Hepatocyte (in vitro differentiated cells): ENCODE measurements around the gene HECW1. TPM values are rescaled to one million over a fixed set of nuclear protein-coding genes. Genes with fewer than 3 reads are reported as not detected.

Experiments
- DNase-seq: peaks from one replicate; pipeline ENCODE4 v3.0.0-alpha.2; 2016; ENCODE audit warnings: low spot score
- H2AFZ ChIP-seq: fragments of 200-600 bp; sonication (generic); 2 replicates; pipeline ENCODE4 v1.6.0; 2016; ENCODE audit warnings: antibody characterized with exemption, mild to moderate bottlenecking
- H3K27ac ChIP-seq: fragments of 200-600 bp; sonication (generic); 2 replicates; pipeline ENCODE4 v1.5.1; 2016; ENCODE audit warnings: mild to moderate bottlenecking
- H3K27me3 ChIP-seq: fragments of 200-600 bp; sonication (generic); 2 replicates; pipeline ENCODE4 v1.6.1; 2016
- H3K36me3 ChIP-seq: fragments of 200-600 bp; sonication (generic); replicated peaks from 2 replicates; pipeline ENCODE4 v1.5.1; 2016; ENCODE audit warnings: low read depth; ENCODE audit not compliant: insufficient read depth
- H3K4me1 ChIP-seq: fragments of 200-600 bp; sonication (generic); 2 replicates; pipeline ENCODE4 v1.5.1; 2016; ENCODE audit warnings: mild to moderate bottlenecking, moderate library complexity; ENCODE audit not compliant: insufficient read depth
- H3K4me2 ChIP-seq: fragments of 200-600 bp; sonication (generic); 2 replicates; pipeline ENCODE4 v1.6.0; 2016
- H3K4me3 ChIP-seq: fragments of 200-600 bp; sonication (generic); 2 replicates; pipeline ENCODE4 v1.5.1; 2016; ENCODE audit warnings: mild to moderate bottlenecking
- H3K79me2 ChIP-seq: fragments of 200-600 bp; sonication (generic); 2 replicates; pipeline ENCODE4 v1.6.0; 2017; ENCODE audit warnings: mild to moderate bottlenecking
- H3K9me2 ChIP-seq: fragments of 200-600 bp; sonication (generic); replicated peaks from 2 replicates; pipeline ENCODE4 v1.6.0; 2017; ENCODE audit warnings: mild to moderate bottlenecking; ENCODE audit not compliant: insufficient read depth
- H3K9me3 ChIP-seq: fragments of 200-600 bp; sonication (generic); 2 replicates; pipeline ENCODE4 v1.5.1; 2016; ENCODE audit warnings: low read depth, mild to moderate bottlenecking
- H4K20me1 ChIP-seq: fragments of 200-600 bp; sonication (generic); 2 replicates; pipeline ENCODE4 v1.6.0; 2016; ENCODE audit warnings: mild to moderate bottlenecking; ENCODE audit not compliant: insufficient read depth, poor library complexity, severe bottlenecking
- EZH2 ChIP-seq: fragments of 200-600 bp; sonication (generic); IDR thresholded peaks from 2 replicates; pipeline ENCODE4 v1.6.1; 2016; ENCODE audit warnings: antibody characterized with exemption, mild to moderate bottlenecking, borderline replicate concordance
- EZH2phosphoT487 ChIP-seq: fragments of 200-600 bp; sonication (generic); IDR thresholded peaks from one replicate; pipeline ENCODE4 v1.6.1; 2018; ENCODE audit warnings: antibody characterized with exemption, mild to moderate bottlenecking, low read depth, moderate library complexity; ENCODE audit not compliant: unreplicated experiment, severe bottlenecking
- WGBS: methylation state at CpG from one replicate; pipeline ENCODE4 v1.1.6; 2016; ENCODE audit warnings: low lambda C conversion rate; ENCODE audit errors: missing lambda C conversion rate; 5-methylcytosine and 5-hydroxymethylcytosine counted together
- polyA plus RNA-seq: library from polyadenylated mRNA; unstranded; fragments of >200 nt; fragmentation: Nextera tagmentation; extraction: Ambion mirVana; gene quantifications from 2 replicates; pipeline ENCODE4 v1.2.1, GENCODE V29; 2016
- total RNA-seq: library from RNA; depleted of rRNA; stranded (reverse); fragments of >200 nt; gene quantifications from 2 replicates; pipeline ENCODE4 v1.2.3, GENCODE V29; 2014
- TF ChIP-seq, protein P1 (sequence below): fragments of 200-600 bp; sonication (generic); IDR thresholded peaks from 2 replicates; pipeline ENCODE4 v1.5.1; 2016; ENCODE audit warnings: antibody characterized with exemption, mild to moderate bottlenecking; ENCODE audit not compliant: poor library complexity

HECW1 gene
- total and polyA plus RNA-seq, 2 experiments from 2014 or later = 1.5 to 7.6 TPM

DNA sequence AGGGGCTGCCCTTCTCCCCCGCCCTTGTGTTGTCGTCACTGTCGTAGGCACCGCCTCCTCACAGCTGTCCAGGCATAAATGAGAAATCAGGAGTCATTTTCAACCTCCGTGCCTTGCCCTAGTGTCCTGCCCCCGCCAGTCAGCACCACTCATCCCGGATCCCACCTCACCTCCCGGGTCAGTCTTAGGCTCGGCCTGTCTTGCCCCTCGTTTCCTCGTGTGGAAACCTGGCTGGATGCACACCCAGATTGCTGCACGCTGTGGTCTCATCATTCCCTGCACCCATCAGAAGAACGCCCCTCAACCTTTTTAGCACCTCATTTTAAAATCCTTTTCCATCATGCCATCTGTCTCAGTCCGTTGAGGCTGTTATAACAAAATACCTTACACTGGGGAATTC is 213.1 kb downstream of the HECW1 start:
- 90% methylated on average over 14 of the region's 14 CpGs for WGBS

DNA sequence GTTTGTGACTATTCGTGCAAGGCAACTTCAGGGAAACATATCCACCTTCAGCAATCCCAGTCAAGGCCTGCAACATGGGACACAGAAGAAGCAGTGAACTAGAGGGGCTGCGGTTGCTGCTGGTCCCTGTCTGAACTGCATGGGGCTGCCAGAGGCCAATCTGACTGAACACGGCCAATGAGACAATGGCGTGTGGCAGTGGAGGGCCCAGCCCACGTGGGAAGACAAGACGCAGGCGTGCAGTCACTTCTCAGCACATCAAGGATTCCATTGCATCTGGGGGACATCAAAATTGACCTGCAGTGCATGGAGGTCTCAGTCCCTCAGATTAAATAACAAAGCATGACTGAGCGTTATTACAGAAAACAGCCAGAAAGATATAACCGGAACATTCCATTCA is 215.9 kb downstream of the HECW1 start:
- H3K9me3 ChIP-seq = no peaks in the 10 kb centered on the region
- H4K20me1 ChIP-seq = no peaks in the 10 kb centered on the region
- no peak for TF ChIP-seq EZH2phosphoT487
- TF ChIP-seq, protein P1, sequence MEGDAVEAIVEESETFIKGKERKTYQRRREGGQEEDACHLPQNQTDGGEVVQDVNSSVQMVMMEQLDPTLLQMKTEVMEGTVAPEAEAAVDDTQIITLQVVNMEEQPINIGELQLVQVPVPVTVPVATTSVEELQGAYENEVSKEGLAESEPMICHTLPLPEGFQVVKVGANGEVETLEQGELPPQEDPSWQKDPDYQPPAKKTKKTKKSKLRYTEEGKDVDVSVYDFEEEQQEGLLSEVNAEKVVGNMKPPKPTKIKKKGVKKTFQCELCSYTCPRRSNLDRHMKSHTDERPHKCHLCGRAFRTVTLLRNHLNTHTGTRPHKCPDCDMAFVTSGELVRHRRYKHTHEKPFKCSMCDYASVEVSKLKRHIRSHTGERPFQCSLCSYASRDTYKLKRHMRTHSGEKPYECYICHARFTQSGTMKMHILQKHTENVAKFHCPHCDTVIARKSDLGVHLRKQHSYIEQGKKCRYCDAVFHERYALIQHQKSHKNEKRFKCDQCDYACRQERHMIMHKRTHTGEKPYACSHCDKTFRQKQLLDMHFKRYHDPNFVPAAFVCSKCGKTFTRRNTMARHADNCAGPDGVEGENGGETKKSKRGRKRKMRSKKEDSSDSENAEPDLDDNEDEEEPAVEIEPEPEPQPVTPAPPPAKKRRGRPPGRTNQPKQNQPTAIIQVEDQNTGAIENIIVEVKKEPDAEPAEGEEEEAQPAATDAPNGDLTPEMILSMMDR = no peak
- TF ChIP-seq EZH2 = no peak
- H3K27me3 ChIP-seq = no peaks in the 10 kb centered on the region
- no peak overlapping the region for H3K27ac ChIP-seq
- no peak for DNase-seq
- H3K4me1 ChIP-seq = no peaks in the 10 kb centered on the region
- H3K4me2 ChIP-seq = no peak overlapping the region
- H3K9me2 ChIP-seq = no peaks in the 10 kb centered on the region
- H3K4me3 ChIP-seq = no peak overlapping the region
- WGBS = 83% methylated on average over 9 of the region's 9 CpGs
- no peak overlapping the region for H2AFZ ChIP-seq
- no peaks in the 10 kb centered on the region for H3K79me2 ChIP-seq
- H3K36me3 ChIP-seq = no peaks in the 10 kb centered on the region

More for the DNA sequence above, 213.1 kb downstream of the HECW1 start:
- Histone ChIP-seq H4K20me1 (no peaks in the 10 kb centered on the region), H3K36me3 (no peaks in the 10 kb centered on the region), H3K79me2 (no peaks in the 10 kb centered on the region), H3K4me3 (no peak overlapping the region), H3K4me1 (no peaks in the 10 kb centered on the region), H2AFZ (no peak overlapping the region), H3K27ac (no peak overlapping the region), H3K4me2 (no peak overlapping the region), H3K27me3 (no peaks in the 10 kb centered on the region), H3K9me3 (no peaks in the 10 kb centered on the region), H3K9me2 (no peaks in the 10 kb centered on the region)
- no peak for DNase-seq
- no peak for TF ChIP-seq EZH2
- no peak for TF ChIP-seq EZH2phosphoT487
- TF ChIP-seq, protein P1 = no peak

GRCh38 chr7:43328785-43329380 is 216.4 kb downstream of the HECW1 start:
- no peak for DNase-seq
- no peak for TF ChIP-seq EZH2phosphoT487
- TF ChIP-seq, protein P1 = no peak
- TF ChIP-seq EZH2 = no peak
- no peak overlapping the region for H3K4me3 ChIP-seq
- H3K79me2 ChIP-seq = no peaks in the 10 kb centered on the region
- no peaks in the 10 kb centered on the region for H4K20me1 ChIP-seq
- H3K27ac ChIP-seq = no peak overlapping the region
- H3K9me3 ChIP-seq = no peaks in the 10 kb centered on the region
- H3K27me3 ChIP-seq = no peaks in the 10 kb centered on the region
- H3K4me1 ChIP-seq = no peaks in the 10 kb centered on the region
- H3K4me2 ChIP-seq = no peak overlapping the region
- 50% methylated on average over 6 of the region's 6 CpGs for WGBS
- no peaks in the 10 kb centered on the region for H3K9me2 ChIP-seq
- H2AFZ ChIP-seq = no peak overlapping the region
- H3K36me3 ChIP-seq = no peaks in the 10 kb centered on the region
